ENCODE measurements around the gene CKB.
A peak's percentile ranks its signal among the peaks of the same experiment; 100 is the strongest.

CKB gene

GRCh38 chr14:103520657-103521437 lies 1.8 kb downstream of the CKB start:
- Histone ChIP-seq H3K36me3 (ENCODE audit: control insufficient read depth in 1 of 2, insufficient read depth in 2 of 2, low read length in 2 of 2) (peaks cover 0 to 4% of the 10 kb centered on the region in 2 donors), H3K4me3 (ENCODE audit: low read depth in 1 of 2, low read length in 2 of 2) (peak overlapping the region; percentile 7 to 82), H3K27ac (ENCODE audit: low read length) (no peak overlapping the region), H3K9me3 (ENCODE audit: control insufficient read depth in 1 of 2, low read length in 2 of 2) (no peaks in the 10 kb centered on the region), H3K27me3 (ENCODE audit: low read depth, low read length) (no peaks in the 10 kb centered on the region), H3K4me1 (ENCODE audit: control insufficient read depth in 1 of 2, insufficient read depth in 2 of 2, low read length in 2 of 2) (peaks cover 6 to 52% of the 10 kb centered on the region in 2 donors)

GRCh38 chr14:103520269-103520656 lies 2.4 kb downstream of the CKB start:
- no peaks in the 10 kb centered on the region for H3K9me3 ChIP-seq (ENCODE audit: control insufficient read depth in 1 of 2, low read length in 2 of 2)
- peak overlapping the region in 1 of 2 donors; percentile 82 for H3K4me3 ChIP-seq (ENCODE audit: low read depth in 1 of 2, low read length in 2 of 2)
- no peak overlapping the region for H3K27ac ChIP-seq (ENCODE audit: low read length)
- H3K4me1 ChIP-seq (ENCODE audit: control insufficient read depth in 1 of 2, insufficient read depth in 2 of 2, low read length in 2 of 2), result peaks cover 6 to 52% of the 10 kb centered on the region in 2 donors
- H3K36me3 ChIP-seq (ENCODE audit: control insufficient read depth in 1 of 2, insufficient read depth in 2 of 2, low read length in 2 of 2), result peaks cover 0 to 4% of the 10 kb centered on the region in 2 donors
- H3K27me3 ChIP-seq (ENCODE audit: low read depth, low read length), result no peaks in the 10 kb centered on the region

GRCh38 chr14:103519837-103520212 lies 2.8 kb downstream of the CKB start:
- no peak overlapping the region for H3K27ac ChIP-seq (ENCODE audit: low read length)
- peaks cover 0 to 4% of the 10 kb centered on the region in 2 donors for H3K36me3 ChIP-seq (ENCODE audit: control insufficient read depth in 1 of 2, insufficient read depth in 2 of 2, low read length in 2 of 2)
- H3K4me3 ChIP-seq (ENCODE audit: low read depth in 1 of 2, low read length in 2 of 2), result peak overlapping the region in 1 of 2 donors; percentile 82
- H3K9me3 ChIP-seq (ENCODE audit: control insufficient read depth in 1 of 2, low read length in 2 of 2), result no peaks in the 10 kb centered on the region
- peaks cover 6 to 52% of the 10 kb centered on the region in 2 donors for H3K4me1 ChIP-seq (ENCODE audit: control insufficient read depth in 1 of 2, insufficient read depth in 2 of 2, low read length in 2 of 2)
- H3K27me3 ChIP-seq (ENCODE audit: low read depth, low read length), result no peaks in the 10 kb centered on the region

DNA sequence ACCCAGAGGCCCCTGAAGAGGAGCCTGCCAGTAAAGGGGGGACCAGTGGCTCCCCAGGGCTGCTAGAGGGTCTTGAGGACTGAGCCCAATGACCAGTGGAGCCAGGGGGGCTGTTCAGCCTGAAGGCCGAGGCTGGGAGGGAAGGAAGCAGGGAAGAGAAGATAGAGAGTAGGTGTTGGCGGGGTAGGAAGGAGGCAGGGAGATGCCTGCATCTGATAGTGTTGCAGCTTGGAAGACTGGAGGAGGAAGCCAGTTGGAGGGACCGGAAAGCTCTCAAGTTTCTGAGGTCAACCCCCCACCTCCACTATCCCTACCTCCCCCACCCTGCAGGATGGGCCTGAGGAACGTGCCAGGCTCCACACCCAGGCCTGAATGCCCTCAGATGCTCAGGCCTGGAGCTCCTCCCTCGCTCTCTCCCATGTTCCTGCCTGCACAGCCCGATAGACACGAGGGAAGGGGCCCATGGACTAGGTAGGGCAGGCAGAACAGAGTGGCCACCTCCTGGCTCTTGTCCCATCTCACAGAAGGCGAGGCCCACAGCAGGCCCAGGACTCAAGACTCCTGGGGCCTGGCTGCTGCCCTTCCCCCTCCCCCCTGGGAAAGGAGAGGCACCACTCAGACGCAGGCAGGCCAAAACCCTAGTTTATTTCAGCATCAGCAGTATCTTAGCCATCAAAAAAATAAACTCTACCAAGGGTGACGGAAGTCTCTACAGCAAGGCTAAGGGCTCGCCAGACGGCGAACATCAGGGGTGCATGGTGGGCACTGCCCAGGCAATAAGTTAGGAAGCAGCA lies 3.4 kb downstream of the CKB start:
- Histone ChIP-seq H3K36me3 (ENCODE audit: control insufficient read depth in 1 of 2, insufficient read depth in 2 of 2, low read length in 2 of 2) (peaks cover 0 to 4% of the 10 kb centered on the region in 2 donors), H3K4me1 (ENCODE audit: control insufficient read depth in 1 of 2, insufficient read depth in 2 of 2, low read length in 2 of 2) (peaks cover 6 to 52% of the 10 kb centered on the region in 2 donors), H3K9me3 (ENCODE audit: control insufficient read depth in 1 of 2, low read length in 2 of 2) (no peaks in the 10 kb centered on the region), H3K27me3 (ENCODE audit: low read depth, low read length) (no peaks in the 10 kb centered on the region), H3K4me3 (ENCODE audit: low read depth in 1 of 2, low read length in 2 of 2) (no peak overlapping the region), H3K27ac (ENCODE audit: low read length) (no peak overlapping the region)

- no peaks in the 10 kb centered on the region for H3K27me3 ChIP-seq (ENCODE audit: low read depth, low read length)
- H3K27ac ChIP-seq (ENCODE audit: low read length), result no peak overlapping the region
- peaks cover 6 to 57% of the 10 kb centered on the region in 2 donors for H3K4me1 ChIP-seq (ENCODE audit: control insufficient read depth in 1 of 2, insufficient read depth in 2 of 2, low read length in 2 of 2)
- peaks cover 0 to 4% of the 10 kb centered on the region in 2 donors for H3K36me3 ChIP-seq (ENCODE audit: control insufficient read depth in 1 of 2, insufficient read depth in 2 of 2, low read length in 2 of 2)
- H3K4me3 ChIP-seq (ENCODE audit: low read depth in 1 of 2, low read length in 2 of 2), result no peak overlapping the region
- H3K9me3 ChIP-seq (ENCODE audit: control insufficient read depth in 1 of 2, low read length in 2 of 2), result no peaks in the 10 kb centered on the region
Measured at GRCh38 chr14:103518422-103519042, 4.1 kb downstream of the CKB start.

DNA sequence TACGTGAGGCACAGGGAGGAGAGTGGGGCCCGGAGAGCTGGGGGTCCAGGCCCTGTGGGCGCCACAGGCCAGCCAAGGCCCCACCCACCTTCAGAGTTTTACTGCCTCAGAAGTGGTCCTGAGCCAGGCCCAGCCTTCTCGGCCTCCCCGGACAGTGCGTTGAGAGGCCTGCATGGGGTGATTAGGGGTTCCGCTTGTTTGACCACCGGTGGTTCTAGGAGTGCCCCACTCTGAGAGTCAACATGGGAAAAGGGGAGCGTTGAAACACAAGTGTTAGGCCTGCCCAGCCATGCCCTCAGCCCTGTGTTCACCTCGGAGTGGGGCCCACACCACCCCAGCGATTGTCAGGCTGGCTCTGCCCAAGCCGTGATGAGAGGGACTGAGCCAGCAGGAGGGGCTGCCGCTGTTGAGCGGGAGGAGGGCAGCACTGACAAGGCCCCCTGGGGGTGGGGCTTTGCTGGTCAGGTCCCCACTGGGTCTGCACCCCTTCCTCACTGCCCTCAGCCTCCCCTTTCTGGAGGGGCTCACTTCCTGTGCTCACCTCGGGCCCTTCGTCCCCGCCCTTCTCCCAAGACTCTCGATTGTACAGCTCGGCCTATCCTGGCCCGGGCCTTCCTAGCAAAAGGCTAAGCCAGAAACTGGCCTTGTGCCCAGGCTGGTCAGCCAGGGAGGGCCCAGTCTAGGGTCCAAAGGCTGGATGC lies 4.8 kb downstream of the CKB start:
- no peaks in the 10 kb centered on the region for H3K27me3 ChIP-seq (ENCODE audit: low read depth, low read length)
- H3K4me3 ChIP-seq (ENCODE audit: low read depth in 1 of 2, low read length in 2 of 2), result no peak overlapping the region
- H3K36me3 ChIP-seq (ENCODE audit: control insufficient read depth in 1 of 2, insufficient read depth in 2 of 2, low read length in 2 of 2), result peaks cover 0 to 4% of the 10 kb centered on the region in 2 donors
- H3K4me1 ChIP-seq (ENCODE audit: control insufficient read depth in 1 of 2, insufficient read depth in 2 of 2, low read length in 2 of 2), result peaks cover 6 to 58% of the 10 kb centered on the region in 2 donors
- no peaks in the 10 kb centered on the region for H3K9me3 ChIP-seq (ENCODE audit: control insufficient read depth in 1 of 2, low read length in 2 of 2)
- H3K27ac ChIP-seq (ENCODE audit: low read length), result no peak overlapping the region

- Histone ChIP-seq H3K27me3 (ENCODE audit: low read depth, low read length) (no peaks in the 10 kb centered on the region), H3K36me3 (ENCODE audit: control insufficient read depth in 1 of 2, insufficient read depth in 2 of 2, low read length in 2 of 2) (peaks cover 0 to 4% of the 10 kb centered on the region in 2 donors), H3K4me1 (ENCODE audit: control insufficient read depth in 1 of 2, insufficient read depth in 2 of 2, low read length in 2 of 2) (peaks cover 6 to 61% of the 10 kb centered on the region in 2 donors), H3K27ac (ENCODE audit: low read length) (no peak overlapping the region), H3K4me3 (ENCODE audit: low read depth in 1 of 2, low read length in 2 of 2) (no peak overlapping the region), H3K9me3 (ENCODE audit: control insufficient read depth in 1 of 2, low read length in 2 of 2) (no peaks in the 10 kb centered on the region)
Measured at GRCh38 chr14:103517174-103517566, 5.5 kb downstream of the CKB start.

- Histone ChIP-seq H3K27ac (ENCODE audit: low read length) (no peak overlapping the region), H3K36me3 (ENCODE audit: control insufficient read depth in 1 of 2, insufficient read depth in 2 of 2, low read length in 2 of 2) (peaks cover 0 to 4% of the 10 kb centered on the region in 2 donors), H3K27me3 (ENCODE audit: low read depth, low read length) (no peaks in the 10 kb centered on the region), H3K4me3 (ENCODE audit: low read depth in 1 of 2, low read length in 2 of 2) (no peak overlapping the region), H3K9me3 (ENCODE audit: control insufficient read depth in 1 of 2, low read length in 2 of 2) (no peaks in the 10 kb centered on the region), H3K4me1 (ENCODE audit: control insufficient read depth in 1 of 2, insufficient read depth in 2 of 2, low read length in 2 of 2) (peaks cover 6 to 59% of the 10 kb centered on the region in 2 donors)
Measured at GRCh38 chr14:103516426-103517173, 6.0 kb downstream of the CKB start.

- Histone ChIP-seq H3K9me3 (ENCODE audit: control insufficient read depth in 1 of 2, low read length in 2 of 2) (no peaks in the 10 kb centered on the region), H3K4me3 (ENCODE audit: low read depth in 1 of 2, low read length in 2 of 2) (no peak overlapping the region), H3K27me3 (ENCODE audit: low read depth, low read length) (no peaks in the 10 kb centered on the region), H3K27ac (ENCODE audit: low read length) (no peak overlapping the region), H3K4me1 (ENCODE audit: control insufficient read depth in 1 of 2, insufficient read depth in 2 of 2, low read length in 2 of 2) (peaks cover 6 to 48% of the 10 kb centered on the region in 2 donors), H3K36me3 (ENCODE audit: control insufficient read depth in 1 of 2, insufficient read depth in 2 of 2, low read length in 2 of 2) (peaks cover 0 to 6% of the 10 kb centered on the region in 2 donors)
Measured at GRCh38 chr14:103514596-103515421, 7.8 kb downstream of the CKB start.
